Osteoblast (primary cell): ENCODE results near the gene SLC23A2. TPM values are rescaled to one million over a fixed set of nuclear protein-coding genes. Genes with fewer than 3 reads are reported as not detected.

Source experiments
- DNase-seq: peaks from one replicate; pipeline ENCODE4 v3.0.0; 2011; ENCODE audit warnings: low spot score, mixed read lengths; ENCODE audit not compliant: insufficient read length; ENCODE audit errors: missing footprints
- H2AFZ ChIP-seq: 2 replicates; pipeline ENCODE4 v1.6.0; 2011; ENCODE audit warnings: mild to moderate bottlenecking, low read length
- H3K27ac ChIP-seq: 2 replicates; pipeline ENCODE4 v1.5.1; 2011; ENCODE audit warnings: mild to moderate bottlenecking, low read depth, low read length, moderate library complexity
- H3K27me3 ChIP-seq: 2 replicates; pipeline ENCODE4 v1.6.0; 2012; ENCODE audit warnings: mild to moderate bottlenecking, control low read depth, inconsistent platforms, low read length, moderate library complexity; ENCODE audit not compliant: insufficient read depth
- H3K36me3 ChIP-seq: 2 replicates; pipeline ENCODE4 v1.5.1; 2011; ENCODE audit warnings: mild to moderate bottlenecking, low read length, control low read depth, moderate library complexity; ENCODE audit not compliant: insufficient read depth
- H3K4me1 ChIP-seq: 2 replicates; pipeline ENCODE4 v1.5.1; 2011; ENCODE audit warnings: mild to moderate bottlenecking, low read length, control low read depth, moderate library complexity; ENCODE audit not compliant: insufficient read depth
- H3K4me2 ChIP-seq: 2 replicates; pipeline ENCODE4 v1.6.0; 2011; ENCODE audit warnings: mild to moderate bottlenecking, low read length; ENCODE audit not compliant: insufficient read depth
- H3K4me3 ChIP-seq: fragments of 200-600 bp; sonication (generic); 3 replicates; pipeline ENCODE4 v1.5.1; 2012; ENCODE audit warnings: mild to moderate bottlenecking, low read length, inconsistent platforms; ENCODE audit not compliant: insufficient read depth
- H3K79me2 ChIP-seq: 2 replicates; pipeline ENCODE4 v1.6.0; 2012; ENCODE audit warnings: mild to moderate bottlenecking, low read length, control low read depth, inconsistent platforms; ENCODE audit not compliant: insufficient read depth
- H3K9me3 ChIP-seq: 2 replicates; pipeline ENCODE4 v1.5.1; 2011; ENCODE audit warnings: low read depth, low read length, control low read depth
- H4K20me1 ChIP-seq: 2 replicates; pipeline ENCODE4 v1.6.0; 2012; ENCODE audit warnings: mild to moderate bottlenecking, low read length, control low read depth; ENCODE audit not compliant: insufficient read depth
- CTCF ChIP-seq: IDR thresholded peaks from 2 replicates; pipeline ENCODE4 v1.5.1; 2011; ENCODE audit warnings: mild to moderate bottlenecking, low read depth, low read length, moderate library complexity; ENCODE audit errors: extremely low read depth
- total RNA-seq: library from RNA; depleted of rRNA; stranded (reverse); fragments of >200 nt; gene quantifications from 2 replicates; pipeline ENCODE4 v1.2.3, GENCODE V29; 2012

The SLC23A2 gene
- total RNA-seq, 1 donor, result 20.6 TPM

GRCh38 chr20:4950841-4951240 lies 50.5 kb downstream of the SLC23A2 start:
- Histone ChIP-seq H3K4me3 (no peak overlapping the region), H3K9me3 (no peaks in the 10 kb centered on the region)
- no peak for DNase-seq

GRCh38 chr20:4950437-4950836 lies 50.9 kb downstream of the SLC23A2 start:
- Histone ChIP-seq H3K79me2 (peaks cover 15% of the 10 kb centered on the region), H3K36me3 (no peaks in the 10 kb centered on the region), H2AFZ (no peak overlapping the region), H3K4me1 (peaks cover 15% of the 10 kb centered on the region), H3K9me3 (no peaks in the 10 kb centered on the region), H4K20me1 (peaks cover 10% of the 10 kb centered on the region), H3K27me3 (no peaks in the 10 kb centered on the region), H3K4me2 (no peak overlapping the region), H3K27ac (peak overlapping the region; percentile 49), H3K4me3 (no peak overlapping the region)
- no peak for DNase-seq
- no peak for TF ChIP-seq CTCF

More at GRCh38 chr20:4950841-4951240, 50.5 kb downstream of the SLC23A2 start:
- H3K4me2 ChIP-seq, result peak overlapping the region; percentile 57
- peaks cover 10% of the 10 kb centered on the region for H4K20me1 ChIP-seq
- H2AFZ ChIP-seq, result peak overlapping the region; percentile 76
- no peaks in the 10 kb centered on the region for H3K27me3 ChIP-seq
- H3K27ac ChIP-seq, result peak overlapping the region; percentile 49
- peaks cover 15% of the 10 kb centered on the region for H3K4me1 ChIP-seq
- TF ChIP-seq CTCF, result no peak
- H3K79me2 ChIP-seq, result peaks cover 15% of the 10 kb centered on the region
- H3K36me3 ChIP-seq, result no peaks in the 10 kb centered on the region

GRCh38 chr20:4949833-4950178 lies 51.5 kb downstream of the SLC23A2 start:
- H3K4me1 ChIP-seq, result peaks cover 15% of the 10 kb centered on the region
- H3K27me3 ChIP-seq, result no peaks in the 10 kb centered on the region
- no peaks in the 10 kb centered on the region for H3K9me3 ChIP-seq
- H3K36me3 ChIP-seq, result no peaks in the 10 kb centered on the region
- no peak for DNase-seq
- no peak overlapping the region for H3K27ac ChIP-seq
- H3K4me3 ChIP-seq, result no peak overlapping the region
- peaks cover 15% of the 10 kb centered on the region for H3K79me2 ChIP-seq
- no peak overlapping the region for H2AFZ ChIP-seq
- peaks cover 10% of the 10 kb centered on the region for H4K20me1 ChIP-seq
- TF ChIP-seq CTCF, result peak; percentile 62
- no peak overlapping the region for H3K4me2 ChIP-seq

GRCh38 chr20:4947817-4948559 lies 53.3 kb downstream of the SLC23A2 start:
- no peaks in the 10 kb centered on the region for H3K36me3 ChIP-seq
- no peak overlapping the region for H2AFZ ChIP-seq
- H3K4me1 ChIP-seq, result peaks cover 15% of the 10 kb centered on the region
- H3K4me3 ChIP-seq, result no peak overlapping the region
- peaks cover 15% of the 10 kb centered on the region for H3K79me2 ChIP-seq
- no peak for TF ChIP-seq CTCF
- no peak for DNase-seq
- H3K27me3 ChIP-seq, result no peaks in the 10 kb centered on the region
- no peaks in the 10 kb centered on the region for H3K9me3 ChIP-seq
- no peak overlapping the region for H3K27ac ChIP-seq
- peaks cover 16% of the 10 kb centered on the region for H4K20me1 ChIP-seq
- H3K4me2 ChIP-seq, result no peak overlapping the region
